H9 (cell line): ENCODE results near the gene KRTAP10-11. TPM values are rescaled to one million over a fixed set of nuclear protein-coding genes. Genes with fewer than 3 reads are reported as not detected.

Experiments
- DNase-seq: peaks from one replicate; pipeline ENCODE4 v3.0.0-alpha.2; 2017
- H2AFZ ChIP-seq: one replicate; pipeline ENCODE4 v1.6.1; 2013; ENCODE audit warnings: mild to moderate bottlenecking, low read length, control low read depth, moderate library complexity
- H2AK5ac ChIP-seq: 2 replicates; pipeline ENCODE4 v1.6.1; 2013; ENCODE audit warnings: low read length, control low read depth, mixed read lengths; ENCODE audit not compliant: insufficient read length
- H2BK120ac ChIP-seq: one replicate; pipeline ENCODE4 v1.6.1; 2013; ENCODE audit warnings: low read depth, mild to moderate bottlenecking, low read length, control low read depth, inconsistent platforms; ENCODE audit not compliant: poor library complexity, severe bottlenecking
- H2BK12ac ChIP-seq: 2 replicates; pipeline ENCODE4 v1.6.1; 2013; ENCODE audit warnings: low read length, control low read depth, mixed read lengths, low read depth; ENCODE audit not compliant: insufficient read length
- H2BK15ac ChIP-seq: 2 replicates; pipeline ENCODE4 v1.6.1; 2013; ENCODE audit warnings: low read depth, low read length, control low read depth
- H2BK20ac ChIP-seq: one replicate; pipeline ENCODE4 v1.6.1; 2013; ENCODE audit warnings: low read depth, mild to moderate bottlenecking, low read length, control low read depth, inconsistent platforms; ENCODE audit not compliant: poor library complexity, severe bottlenecking
- H2BK5ac ChIP-seq: 2 replicates; pipeline ENCODE4 v1.6.1; 2013; ENCODE audit warnings: low read length, control low read depth, mixed read lengths; ENCODE audit not compliant: insufficient read length
- H3K14ac ChIP-seq: 2 replicates; pipeline ENCODE4 v1.6.1; 2013; ENCODE audit warnings: low read length, control low read depth; ENCODE audit not compliant: insufficient read depth
- H3K18ac ChIP-seq: 2 replicates; pipeline ENCODE4 v1.6.1; 2013; ENCODE audit warnings: low read depth, mild to moderate bottlenecking, mixed read lengths, low read length, control low read depth; ENCODE audit not compliant: insufficient read length
- H3K23ac ChIP-seq: 2 replicates; pipeline ENCODE4 v1.6.1; 2013; ENCODE audit warnings: low read length, control low read depth, mixed read lengths, low read depth; ENCODE audit not compliant: insufficient read length
- H3K23me2 ChIP-seq: 2 replicates; pipeline ENCODE4 v1.6.1; 2013; ENCODE audit warnings: low read depth, mild to moderate bottlenecking, mixed read lengths, low read length, control low read depth; ENCODE audit not compliant: insufficient read length, poor library complexity, severe bottlenecking
- H3K27ac ChIP-seq: 2 replicates; pipeline ENCODE4 v1.5.1; 2013; ENCODE audit warnings: low read length, control low read depth, mixed read lengths, low read depth; ENCODE audit not compliant: insufficient read length
- H3K27me3 ChIP-seq: 2 replicates; pipeline ENCODE4 v1.6.1; 2013; ENCODE audit warnings: low read length, control low read depth, inconsistent platforms; ENCODE audit not compliant: insufficient read depth
- H3K4ac ChIP-seq: 2 replicates; pipeline ENCODE4 v1.6.1; 2013; ENCODE audit warnings: low read depth, mild to moderate bottlenecking, control low read depth, inconsistent platforms, low read length, moderate library complexity
- H3K4me1 ChIP-seq: 2 replicates; pipeline ENCODE4 v1.6.1; 2013; ENCODE audit warnings: low read length, control low read depth, inconsistent platforms; ENCODE audit not compliant: insufficient read depth
- H3K4me2 ChIP-seq: 2 replicates; pipeline ENCODE4 v1.6.1; 2013; ENCODE audit warnings: low read length, control low read depth, mixed read lengths; ENCODE audit not compliant: insufficient read length, insufficient read depth
- H3K56ac ChIP-seq: 2 replicates; pipeline ENCODE4 v1.6.1; 2013; ENCODE audit warnings: low read depth, mild to moderate bottlenecking, mixed read lengths, low read length, control low read depth; ENCODE audit not compliant: insufficient read length
- H3K79me1 ChIP-seq: 2 replicates; pipeline ENCODE4 v1.6.1; 2013; ENCODE audit warnings: low read depth, mild to moderate bottlenecking, moderate library complexity, low read length, control low read depth, inconsistent platforms; ENCODE audit not compliant: insufficient read depth, poor library complexity, severe bottlenecking
- H3K79me2 ChIP-seq: 2 replicates; pipeline ENCODE4 v1.6.1; 2013; ENCODE audit warnings: low read length, control low read depth, inconsistent platforms; ENCODE audit not compliant: insufficient read depth
- H3K9ac ChIP-seq: 2 replicates; pipeline ENCODE4 v1.6.1; 2013; ENCODE audit warnings: low read length, control low read depth, mixed read lengths; ENCODE audit not compliant: insufficient read length; ENCODE audit errors: extremely low read depth
- H3K9me3 ChIP-seq: one replicate; pipeline ENCODE4 v1.6.1; 2013; ENCODE audit warnings: low read depth, low read length, inconsistent platforms; ENCODE audit not compliant: control insufficient read depth
- H3T11ph ChIP-seq: one replicate; pipeline ENCODE4 v1.6.1; 2013; ENCODE audit warnings: mild to moderate bottlenecking, low read length, control low read depth, inconsistent platforms
- H4K20me1 ChIP-seq: one replicate; pipeline ENCODE4 v1.6.1; 2013; ENCODE audit not compliant: control insufficient read depth, insufficient read length, insufficient read depth
- H4K5ac ChIP-seq: 2 replicates; pipeline ENCODE4 v1.6.1; 2013; ENCODE audit warnings: low read depth, mild to moderate bottlenecking, mixed read lengths, low read length, control low read depth; ENCODE audit not compliant: insufficient read length
- H4K8ac ChIP-seq: replicated peaks from 2 replicates; pipeline ENCODE4 v1.6.1; 2013; ENCODE audit warnings: low read length, control low read depth, mixed read lengths, low read depth; ENCODE audit not compliant: insufficient read length
- H4K91ac ChIP-seq: 2 replicates; pipeline ENCODE4 v1.6.1; 2013; ENCODE audit warnings: low read depth, mild to moderate bottlenecking, moderate library complexity, mixed read lengths, low read length, control low read depth; ENCODE audit not compliant: insufficient read length
- H3K27ac Mint-ChIP-seq, 3 experiments: 2 replicates in 2 of 3; 3 replicates in 1 of 3; pipeline ENCODE4 v1.8.0; 2020 to 2021; ENCODE audit warnings: mixed read lengths in 3 of 3, mild to moderate bottlenecking in 1 of 3, moderate library complexity in 1 of 3
- H3K27me3 Mint-ChIP-seq: 2 replicates; pipeline ENCODE4 v1.8.0; 2021; ENCODE audit warnings: low read depth, mild to moderate bottlenecking, moderate library complexity, mixed read lengths
- H3K36me3 Mint-ChIP-seq, 3 experiments: 2 replicates in 2 of 3; 3 replicates in 1 of 3; pipeline ENCODE4 v1.8.0; 2020 to 2021; ENCODE audit warnings: low read depth in 3 of 3, mixed read lengths in 3 of 3; ENCODE audit not compliant: insufficient read depth in 1 of 3
- H3K4me1 Mint-ChIP-seq, 2 experiments: 2 replicates each; pipeline ENCODE4 v1.8.0; 2020; ENCODE audit warnings: mixed read lengths in 2 of 2
- H3K4me3 Mint-ChIP-seq, 2 experiments: 2 replicates in 1 of 2; 3 replicates in 1 of 2; pipeline ENCODE4 v1.8.0; 2020 to 2021; ENCODE audit warnings: mild to moderate bottlenecking in 2 of 2, mixed read lengths in 2 of 2, moderate library complexity in 1 of 2
- H3K9me3 Mint-ChIP-seq, 2 experiments: 2 replicates in 1 of 2; 3 replicates in 1 of 2; pipeline ENCODE4 v1.8.0; 2020; ENCODE audit warnings: mild to moderate bottlenecking in 2 of 2, mixed read lengths in 2 of 2, moderate library complexity in 1 of 2
- WGBS: extraction: QIAGEN DNeasy Blood & Tissue Kit; methylation state at CpG from one replicate; pipeline ENCODE4 v1.1.7; 2013; ENCODE audit warnings: missing lambda C conversion rate, low lambda C conversion rate, mixed read lengths; ENCODE audit not compliant: insufficient read length; ENCODE audit errors: extremely low coverage; 5-methylcytosine and 5-hydroxymethylcytosine counted together
- total RNA-seq: library from RNA; stranded (reverse); gene quantifications from 2 replicates; pipeline ENCODE4 v1.2.1, GENCODE V29; 2021
- TF ChIP-seq, protein P1 (sequence below): fragments of 200-600 bp; sonication (generic); conservative IDR thresholded peaks from 3 replicates; pipeline ENCODE4 v1.8.0; 2021; ENCODE audit warnings: antibody characterized with exemption, mild to moderate bottlenecking

The KRTAP10-11 gene
- total RNA-seq, 1 experiment from 2014 or later: not detected

DNA sequence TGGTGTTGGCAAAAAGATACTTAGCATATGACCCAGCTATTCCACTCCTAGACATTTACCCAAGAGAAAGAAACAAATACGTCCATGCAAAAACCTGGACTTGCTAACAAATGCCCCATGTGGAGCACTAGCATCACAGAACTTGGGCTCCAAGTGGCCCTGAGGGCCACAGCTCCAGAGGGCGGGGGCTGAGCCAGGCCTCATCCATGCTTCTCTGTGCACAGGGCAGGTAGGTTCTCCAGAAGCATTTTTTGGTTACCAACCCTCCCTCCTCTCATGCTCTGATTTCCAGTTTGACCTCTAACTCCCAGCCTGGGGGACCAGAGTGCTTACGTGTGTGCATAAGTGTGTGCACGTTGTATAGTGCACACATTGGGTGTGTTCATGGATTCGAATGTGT lies 18.5 kb downstream of the KRTAP10-11 start:
- Mint-ChIP-seq H3K9me3 (peaks cover 9 to 18% of the 10 kb centered on the region in 2 experiments), H3K36me3 (peaks cover 4 to 10% (median 6%) of the 10 kb centered on the region in 3 experiments), H3K27me3 (peaks cover 2% of the 10 kb centered on the region; the same call in 1 of the 2 replicates), H3K27ac (no peak overlapping the region), H3K4me3 (no peak overlapping the region), H3K4me1 (peaks cover 15 to 17% of the 10 kb centered on the region in 2 experiments)
- Histone ChIP-seq H2BK15ac (no peak overlapping the region), H3K9ac (no peak overlapping the region), H3K56ac (no peak overlapping the region), H3K9me3 (no peaks in the 10 kb centered on the region), H2BK20ac (no peak overlapping the region), H3K27me3 (no peaks in the 10 kb centered on the region), H3K14ac (no peak overlapping the region), H3K4me1 (no peaks in the 10 kb centered on the region), H3K4ac (no peak overlapping the region), H2AFZ (no peak overlapping the region), H4K5ac (no peak overlapping the region), H4K20me1 (no peaks in the 10 kb centered on the region), H3K18ac (no peak overlapping the region), H4K8ac (no peak overlapping the region), H3K27ac (no peak overlapping the region), H2BK120ac (no peak overlapping the region), H3K79me2 (no peaks in the 10 kb centered on the region), H2AK5ac (no peak overlapping the region), H3T11ph (no peak overlapping the region), H3K23me2 (no peaks in the 10 kb centered on the region), H4K91ac (no peak overlapping the region), H3K79me1 (no peaks in the 10 kb centered on the region), H2BK12ac (no peak overlapping the region), H3K4me2 (no peak overlapping the region), H3K23ac (no peak overlapping the region), H2BK5ac (no peak overlapping the region)
- TF ChIP-seq, protein P1, sequence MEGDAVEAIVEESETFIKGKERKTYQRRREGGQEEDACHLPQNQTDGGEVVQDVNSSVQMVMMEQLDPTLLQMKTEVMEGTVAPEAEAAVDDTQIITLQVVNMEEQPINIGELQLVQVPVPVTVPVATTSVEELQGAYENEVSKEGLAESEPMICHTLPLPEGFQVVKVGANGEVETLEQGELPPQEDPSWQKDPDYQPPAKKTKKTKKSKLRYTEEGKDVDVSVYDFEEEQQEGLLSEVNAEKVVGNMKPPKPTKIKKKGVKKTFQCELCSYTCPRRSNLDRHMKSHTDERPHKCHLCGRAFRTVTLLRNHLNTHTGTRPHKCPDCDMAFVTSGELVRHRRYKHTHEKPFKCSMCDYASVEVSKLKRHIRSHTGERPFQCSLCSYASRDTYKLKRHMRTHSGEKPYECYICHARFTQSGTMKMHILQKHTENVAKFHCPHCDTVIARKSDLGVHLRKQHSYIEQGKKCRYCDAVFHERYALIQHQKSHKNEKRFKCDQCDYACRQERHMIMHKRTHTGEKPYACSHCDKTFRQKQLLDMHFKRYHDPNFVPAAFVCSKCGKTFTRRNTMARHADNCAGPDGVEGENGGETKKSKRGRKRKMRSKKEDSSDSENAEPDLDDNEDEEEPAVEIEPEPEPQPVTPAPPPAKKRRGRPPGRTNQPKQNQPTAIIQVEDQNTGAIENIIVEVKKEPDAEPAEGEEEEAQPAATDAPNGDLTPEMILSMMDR: no peak
- DNase-seq: no peak
- no CpG with 5 or more reads among the region's 5 CpGs for WGBS
